Neuronal stem cell (in vitro differentiated cells): ENCODE data around the gene TEDC2.
A peak's percentile ranks its signal among the peaks of the same experiment; 100 is the strongest.

ENCODE experiments used
- DNase-seq: peaks from one replicate; pipeline ENCODE4 v3.0.0-alpha.2; 2013; ENCODE audit warnings: low spot score
- H2AFZ ChIP-seq: one replicate; pipeline ENCODE4 v1.6.1; 2013; ENCODE audit warnings: mild to moderate bottlenecking, low read length, inconsistent platforms
- H2AK5ac ChIP-seq: 2 replicates; pipeline ENCODE4 v1.6.1; 2013; ENCODE audit warnings: low read depth, mild to moderate bottlenecking, inconsistent platforms, low read length, moderate library complexity, mixed read lengths
- H2BK120ac ChIP-seq: 2 replicates; pipeline ENCODE4 v1.6.1; 2013; ENCODE audit warnings: low read depth, mild to moderate bottlenecking, inconsistent platforms, low read length, moderate library complexity, mixed read lengths
- H2BK12ac ChIP-seq: one replicate; pipeline ENCODE4 v1.6.1; 2013; ENCODE audit warnings: low read length, inconsistent platforms
- H2BK15ac ChIP-seq: 2 replicates; pipeline ENCODE4 v1.6.1; 2013; ENCODE audit warnings: mild to moderate bottlenecking, low read length, inconsistent platforms, mixed read lengths
- H2BK5ac ChIP-seq: one replicate; pipeline ENCODE4 v1.6.1; 2013; ENCODE audit warnings: inconsistent platforms, mild to moderate bottlenecking, low read length, moderate library complexity
- H3K14ac ChIP-seq: one replicate; pipeline ENCODE4 v1.6.1; 2013; ENCODE audit warnings: low read length, inconsistent platforms
- H3K18ac ChIP-seq: 2 replicates; pipeline ENCODE4 v1.6.1; 2013; ENCODE audit warnings: low read length, inconsistent platforms
- H3K23ac ChIP-seq: 2 replicates; pipeline ENCODE4 v1.6.1; 2013; ENCODE audit warnings: low read depth, mild to moderate bottlenecking, mixed read lengths, low read length, inconsistent platforms; ENCODE audit not compliant: poor library complexity
- H3K27ac ChIP-seq: replicated peaks from 3 replicates; pipeline ENCODE4 v1.5.1; 2013; ENCODE audit warnings: low read length, inconsistent platforms
- H3K27me3 ChIP-seq, 3 experiments: 2 replicates each; pipeline ENCODE4 v1.6.1; 2013; ENCODE audit warnings: low read length in 3 of 3, mild to moderate bottlenecking in 2 of 3, inconsistent platforms in 1 of 3, low read depth in 1 of 3, mixed read lengths in 1 of 3, moderate library complexity in 1 of 3; ENCODE audit not compliant: control insufficient read depth in 3 of 3, insufficient read depth in 3 of 3
- H3K36me3 ChIP-seq, 2 donors: replicated peaks in 1 of 2; 2 replicates each; pipeline ENCODE4 v1.6.1; 2013; ENCODE audit warnings: low read length in 2 of 2; ENCODE audit not compliant: control insufficient read depth in 2 of 2, insufficient read depth in 2 of 2
- H3K4ac ChIP-seq: 2 replicates; pipeline ENCODE4 v1.6.1; 2013; ENCODE audit warnings: inconsistent platforms, mild to moderate bottlenecking, low read length, moderate library complexity
- H3K4me1 ChIP-seq, 2 donors: 1 replicate in 1 of 2; 2 replicates in 1 of 2; pipeline ENCODE4 v1.6.1; 2013; ENCODE audit warnings: low read length in 2 of 2, low read depth in 1 of 2; ENCODE audit not compliant: control insufficient read depth in 2 of 2, insufficient read depth in 1 of 2
- H3K4me2 ChIP-seq: one replicate; pipeline ENCODE4 v1.6.1; 2013; ENCODE audit warnings: mild to moderate bottlenecking, low read length, inconsistent platforms; ENCODE audit not compliant: insufficient read depth, poor library complexity, severe bottlenecking
- H3K4me3 ChIP-seq, 2 donors: 2 replicates each; pipeline ENCODE4 v1.5.1; 2013; ENCODE audit warnings: low read length in 2 of 2, mild to moderate bottlenecking in 2 of 2, inconsistent platforms in 1 of 2, moderate library complexity in 1 of 2
- H3K79me1 ChIP-seq: one replicate; pipeline ENCODE4 v1.6.1; 2013; ENCODE audit warnings: low read depth, mild to moderate bottlenecking, inconsistent platforms, low read length, moderate library complexity
- H3K9ac ChIP-seq: one replicate; pipeline ENCODE4 v1.6.1; 2013; ENCODE audit warnings: mild to moderate bottlenecking, low read depth, low read length, inconsistent platforms; ENCODE audit not compliant: poor library complexity
- H3K9me3 ChIP-seq, 2 donors: replicated peaks in 1 of 2; 2 replicates each; pipeline versions ENCODE3 to v1.6.1; 2013; ENCODE audit warnings: low read length in 2 of 2, mild to moderate bottlenecking in 2 of 2, inconsistent platforms in 1 of 2, low read depth in 1 of 2, mixed read lengths in 1 of 2, moderate library complexity in 1 of 2; ENCODE audit not compliant: control insufficient read depth in 2 of 2, insufficient read depth in 1 of 2
- H4K8ac ChIP-seq: one replicate; pipeline ENCODE4 v1.6.1; 2013; ENCODE audit warnings: low read depth, mild to moderate bottlenecking, inconsistent platforms, low read length, moderate library complexity
- H4K91ac ChIP-seq: one replicate; pipeline ENCODE4 v1.6.1; 2013; ENCODE audit warnings: low read length, low read depth, mild to moderate bottlenecking, inconsistent platforms; ENCODE audit not compliant: poor library complexity
- WGBS, 2 donors: extraction: QIAGEN DNeasy Blood & Tissue Kit; methylation state at CpG; one replicate each; pipeline ENCODE4 v1.1.7; 2013; ENCODE audit warnings: missing lambda C conversion rate in 2 of 2, mixed read lengths in 1 of 2; ENCODE audit not compliant: insufficient read length in 2 of 2, insufficient replicate concordance in 1 of 2; ENCODE audit errors: extremely low coverage in 2 of 2; 5-methylcytosine and 5-hydroxymethylcytosine counted together

Gene TEDC2

GRCh38 chr16:2436110-2436509 lies 23.8 kb upstream of the TEDC2 start:
- Histone ChIP-seq H3K4me1 (no peaks in the 10 kb centered on the region), H2AFZ (no peak overlapping the region), H3K14ac (no peak overlapping the region), H3K4me2 (no peak overlapping the region), H3K79me1 (peaks cover 8% of the 10 kb centered on the region), H2AK5ac (no peak overlapping the region), H3K9ac (no peak overlapping the region), H3K4ac (no peak overlapping the region), H3K27me3 (no peaks in the 10 kb centered on the region), H3K23ac (no peak overlapping the region), H2BK12ac (no peak overlapping the region), H3K27ac (no peak overlapping the region), H4K8ac (no peak overlapping the region), H3K36me3 (peaks cover 58 to 93% of the 10 kb centered on the region in 2 donors), H2BK5ac (no peak overlapping the region), H3K18ac (no peak overlapping the region), H2BK15ac (no peak overlapping the region), H3K9me3 (no peaks in the 10 kb centered on the region), H2BK120ac (no peak overlapping the region), H4K91ac (no peak overlapping the region), H3K4me3 (no peak overlapping the region)
- WGBS, 2 donors: no CpG with 5 or more reads among the region's 9 CpGs
- DNase-seq: no peak

- no peak overlapping the region for H3K18ac ChIP-seq
- no peak overlapping the region for H2AFZ ChIP-seq
- no peak overlapping the region for H3K27ac ChIP-seq
- WGBS, 2 donors: no CpG with 5 or more reads among the region's 24 CpGs
- H3K4me1 ChIP-seq: no peaks in the 10 kb centered on the region
- peaks cover 5% of the 10 kb centered on the region for H3K79me1 ChIP-seq
- H2BK120ac ChIP-seq: no peak overlapping the region
- no peak for DNase-seq
- H2BK12ac ChIP-seq: no peak overlapping the region
- no peak overlapping the region for H2BK15ac ChIP-seq
- H3K4me3 ChIP-seq: no peak overlapping the region
- no peak overlapping the region for H3K23ac ChIP-seq
- no peak overlapping the region for H2AK5ac ChIP-seq
- no peak overlapping the region for H4K91ac ChIP-seq
- H3K9ac ChIP-seq: no peak overlapping the region
- no peaks in the 10 kb centered on the region for H3K27me3 ChIP-seq
- no peak overlapping the region for H4K8ac ChIP-seq
- H3K14ac ChIP-seq: no peak overlapping the region
- H3K4ac ChIP-seq: no peak overlapping the region
- H3K4me2 ChIP-seq: no peak overlapping the region
- peaks cover 59 to 89% of the 10 kb centered on the region in 2 donors for H3K36me3 ChIP-seq
- no peak overlapping the region for H2BK5ac ChIP-seq
- no peaks in the 10 kb centered on the region for H3K9me3 ChIP-seq
Observed at GRCh38 chr16:2437032-2437790, 22.7 kb upstream of the TEDC2 start.

- Histone ChIP-seq H3K4ac (no peak overlapping the region), H4K91ac (no peak overlapping the region), H2AK5ac (no peak overlapping the region), H3K14ac (no peak overlapping the region), H4K8ac (peak overlapping the region; percentile 65), H2BK12ac (no peak overlapping the region), H3K36me3 (peaks cover 50 to 81% of the 10 kb centered on the region in 2 donors), H2AFZ (no peak overlapping the region), H3K18ac (no peak overlapping the region), H3K4me2 (no peak overlapping the region), H2BK120ac (no peak overlapping the region), H3K9ac (no peak overlapping the region), H3K79me1 (peaks cover 2% of the 10 kb centered on the region), H3K4me1 (no peaks in the 10 kb centered on the region), H3K9me3 (no peaks in the 10 kb centered on the region), H3K23ac (no peak overlapping the region), H3K4me3 (peak overlapping the region in 1 of 2 donors; percentile 30), H3K27me3 (no peaks in the 10 kb centered on the region), H2BK15ac (no peak overlapping the region), H2BK5ac (no peak overlapping the region), H3K27ac (no peak overlapping the region)
- no CpG with 5 or more reads among the region's 14 CpGs for WGBS, 2 donors
- DNase-seq: no peak
Observed at GRCh38 chr16:2438121-2438520, 21.8 kb upstream of the TEDC2 start.

- no peak overlapping the region for H3K4me2 ChIP-seq
- peaks cover 49 to 77% of the 10 kb centered on the region in 2 donors for H3K36me3 ChIP-seq
- no peak overlapping the region for H3K4ac ChIP-seq
- no peak overlapping the region for H2BK15ac ChIP-seq
- no peak overlapping the region for H2BK5ac ChIP-seq
- H3K23ac ChIP-seq: no peak overlapping the region
- peaks cover 2% of the 10 kb centered on the region for H3K79me1 ChIP-seq
- no peak overlapping the region for H4K8ac ChIP-seq
- H2AFZ ChIP-seq: no peak overlapping the region
- H3K27ac ChIP-seq: no peak overlapping the region
- H3K4me1 ChIP-seq: no peaks in the 10 kb centered on the region
- no peak overlapping the region for H3K14ac ChIP-seq
- no peak overlapping the region for H3K18ac ChIP-seq
- no peak overlapping the region for H3K9ac ChIP-seq
- H3K4me3 ChIP-seq: no peak overlapping the region
- no peaks in the 10 kb centered on the region for H3K27me3 ChIP-seq
- H3K9me3 ChIP-seq: no peaks in the 10 kb centered on the region
- H4K91ac ChIP-seq: no peak overlapping the region
- H2BK12ac ChIP-seq: no peak overlapping the region
- no CpG with 5 or more reads among the region's 11 CpGs for WGBS, 2 donors
- no peak overlapping the region for H2BK120ac ChIP-seq
- H2AK5ac ChIP-seq: no peak overlapping the region
- no peak for DNase-seq
Observed at GRCh38 chr16:2439598-2439997, 20.3 kb upstream of the TEDC2 start.
